Activated T-cell treated with anti-CD3 and anti-CD28 coated beads for 4 hours (primary cell): ENCODE measurements around the gene FRMD4B.
A peak's percentile ranks its signal among the peaks of the same experiment; 100 is the strongest.
"Not testable (repeated sequence)": the region's sequence is repeated elsewhere in the genome, so short reads cannot be mapped to it uniquely, and the experiment has no call there.

Source experiments
- DNase-seq: peaks from one replicate; pipeline ENCODE4 v3.0.0-alpha.2; 2020

Gene FRMD4B

GRCh38 chr3:69359916-69360315 lies 26.0 kb downstream of the FRMD4B start:
- DNase-seq, result no peak

GRCh38 chr3:69359339-69359893 lies 26.5 kb downstream of the FRMD4B start:
- no peak for DNase-seq

DNA sequence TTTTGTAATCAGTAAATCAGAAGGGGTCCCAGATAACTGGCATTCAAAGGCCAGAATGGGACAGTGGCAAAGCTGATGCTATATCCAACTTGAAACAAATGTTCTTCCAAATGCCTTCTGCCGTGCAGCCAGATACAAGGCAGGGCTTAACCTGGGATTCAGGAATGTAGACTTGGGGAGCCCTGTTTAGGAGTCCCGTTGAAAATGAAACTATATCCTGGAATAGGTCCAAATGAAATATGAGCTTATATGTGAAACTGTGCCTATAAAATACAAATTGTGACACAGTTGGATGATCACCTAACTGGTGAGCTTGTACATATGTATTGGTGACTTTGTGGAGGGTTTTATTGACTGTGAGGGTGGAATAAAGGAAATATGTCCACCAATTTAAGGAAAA lies 28.7 kb downstream of the FRMD4B start:
- DNase-seq, result no peak

DNA sequence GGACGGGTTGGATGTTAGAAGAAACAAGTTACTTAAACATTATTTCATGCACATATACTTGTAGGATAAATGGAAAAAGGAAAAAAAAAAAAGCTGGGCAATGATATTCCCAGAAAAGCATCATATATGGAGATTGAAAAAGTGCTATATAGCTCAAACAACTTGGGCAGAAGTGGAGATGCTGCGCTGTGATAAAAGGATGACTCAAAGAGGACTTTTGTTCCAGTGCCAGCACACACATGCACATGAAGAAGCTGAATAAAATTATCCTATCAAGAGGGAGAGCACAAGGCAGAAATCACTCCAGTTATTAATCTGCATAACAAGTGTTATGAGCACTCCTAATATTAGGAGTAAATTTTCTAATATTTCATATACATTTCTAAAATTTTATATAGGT lies 30.9 kb downstream of the FRMD4B start:
- no peak for DNase-seq

DNA sequence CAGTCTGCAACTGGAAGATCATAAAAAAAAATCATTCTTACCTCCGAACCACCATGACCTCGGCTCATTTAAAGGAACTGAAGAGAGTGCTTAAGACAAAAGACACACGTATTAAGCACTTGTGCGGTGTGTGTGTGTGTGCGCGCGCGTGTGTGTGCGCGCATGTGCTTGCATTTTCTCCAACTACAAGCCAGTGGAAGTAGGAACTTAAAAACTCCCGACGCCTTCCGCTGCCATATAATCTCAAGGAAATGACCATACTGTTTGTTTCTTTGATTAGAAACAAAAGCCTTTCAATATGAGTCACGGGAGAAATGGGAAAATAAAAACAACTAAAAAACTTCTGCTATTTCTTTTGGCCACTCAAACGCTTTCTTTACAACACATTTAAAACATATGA lies 32.4 kb downstream of the FRMD4B start:
- DNase-seq, result no peak

DNA sequence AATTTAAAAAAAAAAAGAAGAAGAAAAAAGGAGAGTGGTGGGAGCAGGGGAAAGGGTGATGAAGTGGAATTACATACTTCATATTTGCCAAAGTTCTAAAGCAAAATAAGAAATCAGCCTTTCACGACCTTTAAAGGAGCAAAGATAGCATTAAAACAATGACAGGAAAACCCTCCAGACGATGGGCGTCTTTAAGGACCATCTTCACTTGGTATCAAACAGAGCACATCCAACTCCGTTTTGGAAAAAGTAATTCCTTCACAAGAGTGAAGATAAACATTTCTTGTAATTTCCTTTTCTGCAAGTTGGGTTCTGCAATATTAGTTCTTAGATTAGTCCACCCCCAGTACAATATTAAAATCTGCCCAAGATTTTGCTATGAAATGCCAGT lies 32.8 kb downstream of the FRMD4B start:
- DNase-seq, result no peak

- DNase-seq, result no peak
Observed at GRCh38 chr3:69352305-69353087, 33.4 kb downstream of the FRMD4B start.

DNA sequence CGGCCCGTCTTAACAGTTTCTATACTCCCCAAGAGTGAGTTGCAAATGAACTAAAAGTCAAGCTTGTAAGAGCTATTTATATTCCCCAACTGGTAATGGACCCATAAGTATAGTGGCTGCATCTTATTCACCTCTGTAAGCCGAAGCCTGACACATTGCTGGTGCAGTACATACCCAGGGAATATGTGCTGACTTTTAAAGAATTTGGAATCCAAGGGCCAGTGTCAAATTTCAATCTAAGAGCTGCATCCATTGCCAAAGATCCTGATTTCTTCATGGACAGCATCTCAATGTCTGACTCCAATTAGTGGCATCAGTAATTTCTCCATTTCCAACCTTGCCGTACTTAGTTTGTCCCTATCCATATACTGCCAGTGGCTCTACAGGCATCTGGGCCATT lies 42.0 kb downstream of the FRMD4B start:
- DNase-seq, result no peak

DNA sequence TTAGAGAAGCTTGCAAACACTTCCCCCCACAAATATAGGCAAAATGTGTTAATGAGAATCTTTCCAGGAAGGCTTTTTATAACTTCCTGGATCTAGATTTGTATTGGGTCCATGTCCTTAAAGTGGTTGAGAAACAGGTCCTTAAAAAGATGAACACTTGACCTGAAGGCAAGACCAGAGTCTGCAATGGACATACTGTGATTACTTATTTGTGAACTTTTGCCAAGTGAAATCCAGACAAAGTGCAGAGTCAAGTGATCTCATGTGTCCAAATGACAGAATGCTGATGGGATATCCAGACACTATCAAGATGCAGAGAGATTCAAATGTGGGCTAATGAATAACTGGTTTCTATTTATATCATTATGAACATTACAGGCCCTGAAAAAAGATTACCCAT lies 43.8 kb downstream of the FRMD4B start:
- DNase-seq, result no peak

- DNase-seq, result no peak
Observed at GRCh38 chr3:69339760-69340159, 46.1 kb downstream of the FRMD4B start.

DNA sequence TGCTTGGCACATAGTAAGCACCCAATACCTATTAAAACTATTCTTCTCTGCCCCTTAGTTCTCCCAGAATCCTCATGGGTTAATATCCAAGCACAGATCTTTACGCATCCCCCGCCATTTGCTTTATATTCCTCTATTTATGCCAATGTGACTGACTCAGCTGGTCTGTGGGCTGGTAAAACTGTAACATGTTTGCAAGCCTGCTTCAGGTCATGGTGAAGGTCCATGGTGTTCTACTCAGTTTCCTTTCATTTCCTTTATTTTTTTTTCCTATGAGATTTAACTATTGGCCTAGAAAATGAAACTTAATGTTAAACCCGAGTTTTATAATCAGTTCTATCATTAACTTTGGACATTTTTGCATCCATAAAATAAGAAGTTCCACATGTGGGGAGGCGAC lies 47.0 kb downstream of the FRMD4B start:
- no peak for DNase-seq

DNA sequence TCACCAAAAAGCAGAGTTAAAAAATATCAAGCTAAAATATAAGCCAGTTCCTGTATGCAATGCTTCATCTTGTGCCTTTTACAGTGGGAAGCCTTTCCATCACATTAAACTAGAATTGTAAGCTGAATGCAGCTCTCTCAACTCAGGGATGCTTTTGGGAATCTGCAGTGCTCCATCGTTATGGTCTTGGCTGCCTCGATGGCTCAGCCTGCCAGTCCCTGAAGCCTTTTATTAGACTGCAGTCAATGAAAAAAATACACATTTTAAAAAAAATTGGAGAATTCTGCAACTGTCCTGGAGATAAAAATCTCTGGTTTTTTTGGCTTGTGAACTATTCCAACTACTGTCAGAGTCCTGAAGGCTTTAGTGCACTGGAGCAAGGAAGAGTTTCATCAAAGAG lies 53.0 kb downstream of the FRMD4B start:
- no peak for DNase-seq

GRCh38 chr3:69330891-69331400 lies 54.9 kb downstream of the FRMD4B start:
- no peak for DNase-seq

DNA sequence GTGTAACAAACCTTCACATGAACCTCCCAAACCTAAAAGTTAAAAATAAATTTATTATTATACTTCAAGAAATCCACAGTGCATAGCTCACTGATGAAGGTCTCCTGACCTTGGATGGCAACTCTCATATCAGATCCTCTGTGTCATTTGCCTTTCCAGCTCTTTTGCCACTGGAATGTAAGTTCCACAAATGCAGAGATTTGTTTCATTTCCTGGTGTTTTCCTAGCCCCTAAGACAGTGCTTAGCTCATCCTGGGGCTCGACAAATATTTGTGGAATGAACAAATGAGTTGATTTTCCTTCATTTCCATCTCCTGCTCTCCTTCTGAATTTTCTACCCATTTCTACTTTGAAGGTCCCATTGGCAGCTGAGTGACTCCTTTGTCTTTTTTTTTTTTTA lies 56.0 kb downstream of the FRMD4B start:
- DNase-seq, result no peak

DNA sequence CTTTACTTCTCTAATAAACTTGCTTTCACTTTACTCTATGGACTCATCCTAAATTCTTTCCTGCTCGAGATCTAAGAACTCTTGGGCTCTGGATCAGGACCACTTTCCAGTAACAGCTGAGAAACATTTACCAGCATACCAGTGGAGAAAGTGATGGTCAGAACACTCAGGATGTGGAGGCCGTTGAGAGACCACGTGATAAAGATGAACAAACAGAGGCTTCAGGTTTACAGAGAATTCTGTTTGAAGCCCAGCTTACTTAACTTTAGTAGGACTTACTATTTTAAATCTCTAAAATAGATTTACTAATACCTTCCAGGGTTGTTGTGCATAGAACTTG lies 57.0 kb downstream of the FRMD4B start:
- no peak for DNase-seq

DNA sequence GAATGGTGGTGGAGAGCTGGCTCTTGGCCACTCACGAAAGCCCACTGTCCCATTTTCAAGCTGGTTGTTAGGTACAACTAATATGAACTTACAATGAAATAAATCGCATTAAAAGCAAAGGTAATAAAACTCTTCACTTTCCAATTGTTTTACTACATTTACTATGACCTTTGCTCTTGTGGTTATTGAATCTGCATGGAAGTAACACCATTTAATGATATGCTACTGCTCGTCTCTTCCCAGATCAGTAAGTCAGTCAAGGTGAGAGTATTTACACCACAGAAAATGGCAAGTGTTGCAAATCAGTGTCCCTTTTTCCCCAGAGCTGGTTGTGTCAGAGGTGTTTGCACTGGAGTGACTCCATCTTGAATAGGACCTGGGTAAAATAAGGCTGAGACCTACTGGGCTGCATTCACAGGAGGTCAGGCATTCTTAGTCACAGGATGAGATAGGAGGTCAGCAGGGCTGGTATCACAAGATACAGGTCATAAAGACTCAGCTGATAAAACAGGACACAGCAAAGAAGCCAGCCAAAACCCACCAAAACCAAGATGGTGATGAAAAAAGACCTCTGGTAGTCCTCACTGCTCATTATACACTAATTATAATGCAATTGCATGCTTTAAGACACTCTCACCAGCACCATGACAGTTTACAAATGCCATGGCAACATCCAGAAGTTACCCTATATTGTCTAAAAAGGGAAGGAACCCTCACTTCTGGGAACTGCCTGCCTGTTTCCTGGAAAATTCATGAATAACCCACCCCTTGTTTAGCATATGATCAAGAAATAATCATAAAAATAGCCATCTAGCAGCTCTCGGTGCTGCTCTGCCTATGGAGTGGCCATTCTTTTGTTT lies 57.6 kb downstream of the FRMD4B start:
- DNase-seq, result no peak

DNA sequence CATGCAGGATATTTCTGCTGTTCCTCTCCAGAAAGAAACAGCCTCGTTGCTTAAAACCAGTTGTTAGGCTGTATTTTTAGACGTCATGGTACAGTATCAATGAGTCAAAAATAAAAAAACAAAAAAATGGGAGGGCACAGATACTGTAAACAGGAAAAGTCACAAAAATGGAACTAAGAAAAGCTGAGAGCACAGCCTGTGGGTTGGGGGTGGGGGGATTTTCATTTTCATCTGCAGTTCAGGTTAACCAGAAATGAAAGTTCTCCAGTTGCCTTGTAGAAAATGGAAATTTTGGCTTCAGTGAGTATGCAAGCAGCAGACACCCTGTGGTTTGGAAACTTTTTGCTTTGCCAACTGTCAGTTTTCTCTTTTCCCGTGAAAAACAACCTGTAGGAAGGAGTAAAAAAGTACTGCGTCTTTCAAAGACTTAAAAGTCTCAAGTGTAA lies 59.0 kb downstream of the FRMD4B start:
- peak; percentile 36 for DNase-seq

GRCh38 chr3:69325151-69325550 lies 60.7 kb downstream of the FRMD4B start:
- no peak for DNase-seq

DNA sequence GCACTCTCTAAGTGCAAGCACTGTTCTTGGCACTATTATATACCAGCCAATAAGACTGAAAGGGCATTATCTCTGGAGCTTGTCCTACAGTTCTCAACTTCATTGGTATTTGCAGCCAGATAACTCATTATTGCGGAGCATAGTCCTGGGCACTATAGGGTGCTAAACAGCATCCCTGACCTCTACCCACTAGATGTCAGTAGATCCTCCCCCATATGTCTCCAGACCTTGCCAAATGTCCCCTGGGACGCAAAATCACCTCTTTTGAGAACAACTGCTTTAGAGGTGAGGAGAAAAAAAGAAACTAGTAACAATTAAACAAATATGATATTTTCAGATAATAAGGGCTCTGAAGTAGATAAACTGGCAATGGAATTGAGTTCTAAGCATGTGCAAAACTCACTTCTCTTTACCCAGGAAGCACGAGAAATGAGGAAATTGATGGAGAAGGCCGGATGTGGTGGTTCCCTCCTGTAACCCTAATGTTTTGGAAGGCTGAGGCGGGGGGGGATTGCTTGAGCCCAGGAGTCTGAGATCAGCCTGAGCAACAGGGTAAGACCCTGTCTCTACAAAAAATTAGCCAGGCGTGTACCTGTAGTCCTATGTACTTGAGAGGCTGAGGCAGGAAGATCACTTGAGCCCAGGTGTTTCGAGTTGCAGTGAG lies 61.4 kb downstream of the FRMD4B start:
- DNase-seq, result no peak

DNA sequence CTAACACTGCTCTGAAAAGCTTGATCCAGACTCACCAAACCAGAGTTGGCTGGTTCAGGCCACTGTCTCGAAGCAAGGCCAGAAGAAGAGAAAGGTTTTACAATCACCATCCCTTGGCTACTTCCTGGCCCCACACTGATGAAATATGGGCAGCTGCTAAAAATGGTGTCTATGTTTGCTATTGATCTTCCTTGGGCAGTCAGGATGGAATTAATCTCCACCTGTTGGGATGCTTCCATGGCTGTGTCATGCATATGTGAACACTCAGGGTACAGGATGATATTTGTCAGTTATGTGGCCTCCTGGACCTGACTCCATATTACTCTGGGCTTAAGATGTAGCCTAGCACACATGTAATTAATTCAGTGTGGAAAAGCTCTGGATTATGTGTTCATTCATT lies 61.9 kb downstream of the FRMD4B start:
- DNase-seq, result no peak

- not testable (repeated sequence) for DNase-seq
Observed at GRCh38 chr3:69322512-69322911, 63.4 kb downstream of the FRMD4B start.

DNA sequence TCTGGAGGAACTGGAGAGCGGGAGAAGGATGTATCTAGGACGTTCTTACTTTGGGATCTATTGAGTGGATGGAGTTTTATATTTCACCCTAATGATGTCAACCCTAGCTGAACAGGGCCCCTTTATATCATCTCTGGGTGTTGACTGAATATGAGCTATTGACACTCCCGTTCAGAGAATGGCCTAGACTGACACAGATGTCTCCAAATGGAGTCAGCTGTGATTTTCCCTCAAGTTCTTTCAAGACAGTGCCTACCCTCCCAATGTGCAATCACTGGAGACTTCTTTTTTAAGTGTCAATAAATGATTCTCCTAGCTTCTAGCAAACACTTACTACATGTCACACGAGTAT lies 63.8 kb downstream of the FRMD4B start:
- DNase-seq, result no peak
